ENCODE results near the gene BCKDHB.

DNA sequence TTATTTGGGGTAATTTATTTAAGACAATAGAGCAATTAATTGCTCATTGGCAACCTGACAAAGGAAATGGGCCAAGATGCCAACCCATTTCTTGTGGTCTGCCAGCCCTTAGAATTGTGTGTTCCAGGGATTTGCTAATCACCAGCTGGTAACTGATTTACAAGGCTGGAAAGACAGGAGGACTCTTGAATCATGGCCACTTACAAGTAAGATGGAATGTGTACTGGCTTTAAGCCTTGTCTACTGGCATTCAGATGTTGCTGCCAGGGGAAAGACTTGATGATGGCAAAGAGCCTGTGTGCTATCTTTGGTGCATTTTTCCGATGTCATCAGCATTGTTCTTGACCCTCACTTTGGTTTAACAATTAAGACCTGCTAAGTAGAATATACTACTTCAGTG is 91.0 kb downstream of the BCKDHB start:
- TF ChIP-seq CTCF (IDR thresholded peaks at IDR 0.05), result no peak
- no peak for TF ChIP-seq POLR2AphosphoS5 (IDR thresholded peaks at IDR 0.05; ENCODE audit: low read depth, low read length)
- no peak for TF ChIP-seq SIN3A (IDR thresholded peaks at IDR 0.05; ENCODE audit: borderline replicate concordance, insufficient read depth, low read depth, low read length)
- TF ChIP-seq TCF7L2 (IDR thresholded peaks at IDR 0.05; ENCODE audit: low read depth, low read length), result no peak
